Neural progenitor cell (in vitro differentiated cells): ENCODE results near the gene ORM1. TPM values are rescaled to one million over a fixed set of nuclear protein-coding genes. Genes with fewer than 3 reads are reported as not detected.

Experiments
- DNase-seq: peaks from one replicate; pipeline ENCODE4 v3.0.0-alpha.2; 2016; ENCODE audit warnings: low spot score
- H2AFZ ChIP-seq: fragments of 200-600 bp; sonication (generic); replicated peaks from 2 replicates; pipeline ENCODE4 v1.6.1; 2016; ENCODE audit warnings: antibody characterized with exemption
- H3F3A ChIP-seq: fragments of 200-600 bp; sonication (generic); 2 replicates; pipeline ENCODE4 v1.6.1; 2016; ENCODE audit warnings: antibody characterized with exemption, low read depth
- H3K27ac ChIP-seq: fragments of 200-600 bp; sonication (generic); 2 replicates; pipeline ENCODE4 v1.5.1; 2016; ENCODE audit warnings: mild to moderate bottlenecking
- H3K27me3 ChIP-seq: fragments of 200-600 bp; sonication (generic); 2 replicates; pipeline ENCODE4 v1.6.1; 2016; ENCODE audit warnings: mild to moderate bottlenecking, moderate library complexity
- H3K36me3 ChIP-seq: fragments of 200-600 bp; sonication (generic); 2 replicates; pipeline ENCODE4 v1.5.1; 2016
- H3K4me1 ChIP-seq: fragments of 200-600 bp; sonication (generic); 2 replicates; pipeline ENCODE4 v1.6.1; 2016; ENCODE audit warnings: mixed run types
- H3K4me2 ChIP-seq: fragments of 200-600 bp; sonication (generic); 2 replicates; pipeline ENCODE4 v1.6.1; 2016
- H3K4me3 ChIP-seq: fragments of 200-600 bp; sonication (generic); 2 replicates; pipeline ENCODE4 v1.5.1; 2016
- H3K79me2 ChIP-seq: fragments of 200-600 bp; sonication (generic); 2 replicates; pipeline ENCODE4 v1.6.1; 2016; ENCODE audit warnings: low read depth
- H3K9ac ChIP-seq: fragments of 200-600 bp; sonication (generic); 2 replicates; pipeline ENCODE4 v1.6.1; 2016
- H3K9me3 ChIP-seq: fragments of 200-600 bp; sonication (generic); 2 replicates; pipeline ENCODE4 v1.5.1; 2016; ENCODE audit warnings: low read depth
- H4K20me1 ChIP-seq: fragments of 200-600 bp; sonication (generic); 2 replicates; pipeline ENCODE4 v1.6.1; 2016; ENCODE audit warnings: low read depth
- H3K27ac Mint-ChIP-seq: 3 replicates; pipeline ENCODE4 v1.8.0; 2021; ENCODE audit warnings: mixed read lengths
- H3K27me3 Mint-ChIP-seq: 2 replicates; pipeline ENCODE4 v1.8.0; 2022; ENCODE audit warnings: low read depth, mild to moderate bottlenecking, inconsistent platforms, moderate library complexity, mixed read lengths; ENCODE audit not compliant: insufficient read depth
- H3K36me3 Mint-ChIP-seq: 3 replicates; pipeline ENCODE4 v1.8.0; 2021; ENCODE audit warnings: mixed read lengths
- H3K4me1 Mint-ChIP-seq: 3 replicates; pipeline ENCODE4 v1.8.0; 2021; ENCODE audit warnings: mixed read lengths
- H3K4me3 Mint-ChIP-seq: 3 replicates; pipeline ENCODE4 v1.8.0; 2021; ENCODE audit warnings: mild to moderate bottlenecking, moderate library complexity, mixed read lengths
- H3K9me3 Mint-ChIP-seq: 3 replicates; pipeline ENCODE4 v1.8.0; 2020; ENCODE audit warnings: mixed read lengths
- CTCF ChIP-seq: fragments of 200-600 bp; sonication (generic); IDR thresholded peaks from 2 replicates; pipeline ENCODE4 v1.5.1; 2017; ENCODE audit warnings: antibody characterized with exemption, mild to moderate bottlenecking
- EZH2 ChIP-seq: fragments of 200-600 bp; sonication (generic); IDR thresholded peaks from 2 replicates; pipeline ENCODE4 v1.6.1; 2017; ENCODE audit warnings: antibody characterized with exemption, mild to moderate bottlenecking, moderate library complexity
- EZH2phosphoT487 ChIP-seq: fragments of 200-600 bp; sonication (generic); IDR thresholded peaks from 2 replicates; pipeline ENCODE4 v1.6.1; 2017; ENCODE audit warnings: antibody characterized with exemption
- total RNA-seq: library from RNA; depleted of rRNA; stranded (reverse); fragments of >200 nt; gene quantifications from 2 replicates; pipeline ENCODE4 v1.2.3, GENCODE V29; 2015; ENCODE audit warnings: low replicate concordance

ORM1 gene
- total RNA-seq, 1 donor from 2014 or later = not detected

- no peak overlapping the region for H3K4me2 ChIP-seq
- peaks cover 2% of the 10 kb centered on the region for H3K27me3 Mint-ChIP-seq
- H3K9ac ChIP-seq = no peak overlapping the region
- peak overlapping the region; percentile 57 for H3K27ac Mint-ChIP-seq
- no peak overlapping the region for H3K4me3 Mint-ChIP-seq
- H3K36me3 ChIP-seq = peaks cover 8% of the 10 kb centered on the region
- H3K4me3 ChIP-seq = no peak overlapping the region
- no peak overlapping the region for H3K27ac ChIP-seq
- no peak for TF ChIP-seq EZH2phosphoT487
- no peak for TF ChIP-seq CTCF
- TF ChIP-seq EZH2 = no peak
- no peaks in the 10 kb centered on the region for H3K27me3 ChIP-seq
- H3K9me3 Mint-ChIP-seq = no peaks in the 10 kb centered on the region
- no peak overlapping the region for H2AFZ ChIP-seq
- no peak for DNase-seq
- no peaks in the 10 kb centered on the region for H3K4me1 ChIP-seq
- no peaks in the 10 kb centered on the region for H3K9me3 ChIP-seq
- H4K20me1 ChIP-seq = no peaks in the 10 kb centered on the region
- no peaks in the 10 kb centered on the region for H3F3A ChIP-seq
- H3K79me2 ChIP-seq = no peaks in the 10 kb centered on the region
- peaks cover 4% of the 10 kb centered on the region for H3K4me1 Mint-ChIP-seq
- H3K36me3 Mint-ChIP-seq = peaks cover 12% of the 10 kb centered on the region
Measured at GRCh38 chr9:114302727-114303126, 20.2 kb upstream of the ORM1 start.

DNA sequence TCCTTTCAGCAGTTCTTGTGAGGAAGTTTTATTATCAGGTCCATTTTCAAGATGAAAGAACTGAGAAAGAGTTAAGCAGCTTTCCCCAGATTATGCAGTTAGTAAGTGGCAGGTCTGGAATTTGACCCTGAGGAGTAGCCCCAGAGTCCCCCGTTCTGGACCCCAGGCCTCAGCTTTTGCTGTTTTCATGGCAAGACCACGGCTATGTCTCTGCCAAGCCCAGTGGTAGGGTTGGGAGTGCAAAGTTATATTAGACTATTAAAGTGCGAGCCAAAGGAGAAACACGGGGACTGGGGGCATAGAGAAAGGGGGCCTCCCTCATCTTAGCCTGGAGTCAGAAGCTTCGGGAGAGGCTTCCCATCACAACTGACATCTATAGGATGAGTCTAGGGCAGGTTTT is 19.3 kb upstream of the ORM1 start:
- Histone ChIP-seq H3K9ac (no peak overlapping the region), H4K20me1 (no peaks in the 10 kb centered on the region), H3K36me3 (peaks cover 2% of the 10 kb centered on the region), H3K4me2 (no peak overlapping the region), H3F3A (no peaks in the 10 kb centered on the region), H3K27me3 (no peaks in the 10 kb centered on the region), H3K4me1 (no peaks in the 10 kb centered on the region), H2AFZ (no peak overlapping the region), H3K9me3 (no peaks in the 10 kb centered on the region), H3K4me3 (no peak overlapping the region), H3K27ac (no peak overlapping the region), H3K79me2 (no peaks in the 10 kb centered on the region)
- Mint-ChIP-seq H3K27ac (no peak overlapping the region), H3K4me1 (peaks cover 4% of the 10 kb centered on the region), H3K27me3 (peaks cover 2% of the 10 kb centered on the region), H3K4me3 (no peak overlapping the region), H3K36me3 (peaks cover 7% of the 10 kb centered on the region), H3K9me3 (no peaks in the 10 kb centered on the region)
- TF ChIP-seq CTCF (no peak), EZH2phosphoT487 (no peak), EZH2 (no peak)
- DNase-seq = no peak

- Mint-ChIP-seq H3K27me3 (peaks cover 2% of the 10 kb centered on the region), H3K27ac (no peak overlapping the region), H3K4me3 (no peak overlapping the region), H3K36me3 (peaks cover 3% of the 10 kb centered on the region), H3K9me3 (no peaks in the 10 kb centered on the region), H3K4me1 (peaks cover 4% of the 10 kb centered on the region)
- no peak overlapping the region for H2AFZ ChIP-seq
- H3K36me3 ChIP-seq = no peaks in the 10 kb centered on the region
- H3K4me3 ChIP-seq = no peak overlapping the region
- no peaks in the 10 kb centered on the region for H4K20me1 ChIP-seq
- H3K27me3 ChIP-seq = no peaks in the 10 kb centered on the region
- no peaks in the 10 kb centered on the region for H3F3A ChIP-seq
- no peaks in the 10 kb centered on the region for H3K4me1 ChIP-seq
- H3K27ac ChIP-seq = no peak overlapping the region
- H3K9me3 ChIP-seq = no peaks in the 10 kb centered on the region
- H3K9ac ChIP-seq = no peak overlapping the region
- no peak for DNase-seq
- H3K4me2 ChIP-seq = no peak overlapping the region
- TF ChIP-seq EZH2phosphoT487 (no peak), EZH2 (no peak), CTCF (no peak)
- no peaks in the 10 kb centered on the region for H3K79me2 ChIP-seq
Measured at GRCh38 chr9:114303977-114304376, 18.9 kb upstream of the ORM1 start.
